Measurements from ENCODE around the gene ZBTB8A.

ZBTB8A gene

DNA sequence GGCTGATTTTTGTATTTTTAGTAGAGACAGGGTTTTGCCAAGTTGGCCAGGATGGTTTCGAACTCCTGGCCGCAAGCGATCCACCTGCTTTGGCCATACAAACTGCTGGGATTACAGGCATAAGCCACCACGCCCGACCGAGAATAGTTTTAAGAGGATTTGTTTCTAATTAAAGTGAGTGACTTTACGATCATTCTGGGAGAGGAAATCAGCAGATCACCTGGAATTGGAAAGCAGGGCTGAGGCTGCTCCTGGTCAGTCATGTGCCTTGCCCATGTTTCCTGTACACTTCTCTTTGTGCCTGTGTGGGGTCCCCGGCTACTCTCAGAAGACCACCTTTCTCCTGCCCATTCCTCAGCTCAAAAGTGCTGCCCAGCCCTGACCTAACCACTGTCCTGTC lies 40.5 kb upstream of the ZBTB8A start:
- TF ChIP-seq, protein P1, sequence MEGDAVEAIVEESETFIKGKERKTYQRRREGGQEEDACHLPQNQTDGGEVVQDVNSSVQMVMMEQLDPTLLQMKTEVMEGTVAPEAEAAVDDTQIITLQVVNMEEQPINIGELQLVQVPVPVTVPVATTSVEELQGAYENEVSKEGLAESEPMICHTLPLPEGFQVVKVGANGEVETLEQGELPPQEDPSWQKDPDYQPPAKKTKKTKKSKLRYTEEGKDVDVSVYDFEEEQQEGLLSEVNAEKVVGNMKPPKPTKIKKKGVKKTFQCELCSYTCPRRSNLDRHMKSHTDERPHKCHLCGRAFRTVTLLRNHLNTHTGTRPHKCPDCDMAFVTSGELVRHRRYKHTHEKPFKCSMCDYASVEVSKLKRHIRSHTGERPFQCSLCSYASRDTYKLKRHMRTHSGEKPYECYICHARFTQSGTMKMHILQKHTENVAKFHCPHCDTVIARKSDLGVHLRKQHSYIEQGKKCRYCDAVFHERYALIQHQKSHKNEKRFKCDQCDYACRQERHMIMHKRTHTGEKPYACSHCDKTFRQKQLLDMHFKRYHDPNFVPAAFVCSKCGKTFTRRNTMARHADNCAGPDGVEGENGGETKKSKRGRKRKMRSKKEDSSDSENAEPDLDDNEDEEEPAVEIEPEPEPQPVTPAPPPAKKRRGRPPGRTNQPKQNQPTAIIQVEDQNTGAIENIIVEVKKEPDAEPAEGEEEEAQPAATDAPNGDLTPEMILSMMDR (IDR thresholded peaks at IDR 0.05; ENCODE audit: insufficient read depth, low read length, poor library complexity, severe bottlenecking) = no peak
- TF ChIP-seq EZH2phosphoT487 (conservative IDR thresholded peaks at IDR 0.05; ENCODE audit: low read length) = no peak
- no peak overlapping the region for H3K4me2 ChIP-seq (ENCODE audit: low read depth, low read length, poor library complexity, severe bottlenecking)

DNA sequence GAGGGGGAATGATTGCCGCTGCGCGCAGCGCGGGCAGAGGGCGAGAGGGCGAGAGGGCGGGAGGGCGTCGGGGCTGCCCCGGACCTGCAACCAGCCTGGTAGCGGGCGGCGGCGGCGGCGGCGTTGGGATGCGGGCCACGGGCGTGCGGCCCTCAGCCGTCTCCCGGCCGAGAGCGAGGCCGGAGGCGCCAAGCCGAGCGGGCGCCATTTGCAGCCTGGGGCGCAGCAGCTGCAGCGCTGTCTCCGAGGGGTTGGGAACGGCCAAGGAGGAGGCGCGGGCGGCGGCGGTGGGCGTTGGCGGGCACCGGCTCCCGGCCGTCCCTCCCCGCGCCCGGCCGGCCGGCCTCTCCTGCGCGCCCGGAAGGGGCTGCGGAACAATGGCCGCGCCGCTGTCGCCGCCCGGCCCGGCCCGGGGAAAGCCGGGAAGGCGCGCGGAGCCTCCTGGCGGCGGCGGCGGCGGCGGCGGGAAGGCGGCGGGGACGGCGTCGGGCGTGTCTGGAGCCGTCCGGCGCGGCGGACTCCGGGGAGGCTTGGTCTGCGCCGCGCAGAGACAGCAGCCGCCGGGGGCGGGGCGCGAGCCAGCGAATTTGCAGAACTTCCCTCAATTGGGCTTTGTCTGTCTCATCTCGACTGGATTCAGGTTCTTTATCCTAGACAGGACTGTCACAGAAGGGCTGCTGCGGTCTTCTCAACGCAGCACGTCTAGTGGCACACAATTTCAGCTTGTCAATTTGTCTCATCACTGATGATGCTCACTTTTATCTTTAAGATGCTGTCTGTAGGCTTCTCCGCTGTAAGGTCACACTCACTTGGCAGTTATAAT lies 38.6 kb upstream of the ZBTB8A start:
- peak overlapping the region; percentile 54 for H3K4me3 ChIP-seq (ENCODE audit: insufficient read depth, low read length, poor library complexity, severe bottlenecking)
- no peak for TF ChIP-seq EZH2phosphoT487 (conservative IDR thresholded peaks at IDR 0.05; ENCODE audit: low read length)
- TF ChIP-seq, protein P1 (IDR thresholded peaks at IDR 0.05; ENCODE audit: insufficient read depth, low read length, poor library complexity, severe bottlenecking) = no peak
- H2AFZ ChIP-seq (ENCODE audit: low read depth, low read length, severe bottlenecking) = peak overlapping the region; percentile 96
- no peaks in the 10 kb centered on the region for H3K27me3 ChIP-seq (ENCODE audit: low read length)
- peak overlapping the region; percentile 47 for H3K9ac ChIP-seq (ENCODE audit: low read length)
- no peaks in the 10 kb centered on the region for H3K79me2 ChIP-seq (ENCODE audit: insufficient read depth, low read length)
- no peaks in the 10 kb centered on the region for H3F3A ChIP-seq (ENCODE audit: insufficient read depth)
- H3K36me3 ChIP-seq (ENCODE audit: low read length) = no peaks in the 10 kb centered on the region
- H3K9me3 ChIP-seq (ENCODE audit: insufficient read depth, low read length) = no peaks in the 10 kb centered on the region
- H3K4me2 ChIP-seq (ENCODE audit: low read depth, low read length, poor library complexity, severe bottlenecking) = peak overlapping the region; percentile 59
- no peaks in the 10 kb centered on the region for H3K9me2 ChIP-seq (replicated peaks; ENCODE audit: insufficient read depth, low read length)
- no peaks in the 10 kb centered on the region for H4K20me1 ChIP-seq (ENCODE audit: low read depth, low read length)
- H3K27ac ChIP-seq (ENCODE audit: low read depth, low read length) = no peak overlapping the region

More for the DNA sequence above, 40.5 kb upstream of the ZBTB8A start:
- Histone ChIP-seq H3K27me3 (ENCODE audit: low read length) (no peaks in the 10 kb centered on the region), H3K9ac (ENCODE audit: low read length) (no peak overlapping the region), H3K27ac (ENCODE audit: low read depth, low read length) (no peak overlapping the region), H3K9me3 (ENCODE audit: insufficient read depth, low read length) (no peaks in the 10 kb centered on the region), H3K4me3 (ENCODE audit: insufficient read depth, low read length, poor library complexity, severe bottlenecking) (no peak overlapping the region), H4K20me1 (ENCODE audit: low read depth, low read length) (no peaks in the 10 kb centered on the region), H3K9me2 (replicated peaks; ENCODE audit: insufficient read depth, low read length) (no peaks in the 10 kb centered on the region), H3F3A (ENCODE audit: insufficient read depth) (no peaks in the 10 kb centered on the region), H2AFZ (ENCODE audit: low read depth, low read length, severe bottlenecking) (no peak overlapping the region), H3K79me2 (ENCODE audit: insufficient read depth, low read length) (no peaks in the 10 kb centered on the region), H3K36me3 (ENCODE audit: low read length) (no peaks in the 10 kb centered on the region)

DNA sequence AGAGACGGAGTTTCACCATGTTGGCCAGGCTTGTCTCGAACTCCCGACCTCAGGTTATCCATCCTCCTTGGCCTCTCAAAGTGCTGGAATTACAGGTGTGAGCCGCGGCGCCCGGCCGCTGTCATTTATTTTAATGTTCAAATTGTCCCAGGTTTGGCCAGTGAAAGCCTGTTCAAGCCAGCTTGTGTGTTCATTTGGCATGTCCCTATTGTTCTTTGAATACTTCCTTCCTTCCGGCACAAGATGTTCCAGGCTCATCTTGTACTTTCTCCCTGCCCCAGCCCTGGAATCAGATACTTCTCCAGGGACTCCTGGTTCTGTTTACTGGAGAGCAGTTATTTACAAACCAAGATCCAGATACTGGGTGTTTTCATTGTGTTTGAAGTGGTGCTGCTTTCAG lies 37.4 kb upstream of the ZBTB8A start:
- Histone ChIP-seq H2AFZ (ENCODE audit: low read depth, low read length, severe bottlenecking) (no peak overlapping the region), H3K4me3 (ENCODE audit: insufficient read depth, low read length, poor library complexity, severe bottlenecking) (no peak overlapping the region), H3K27me3 (ENCODE audit: low read length) (no peaks in the 10 kb centered on the region), H4K20me1 (ENCODE audit: low read depth, low read length) (no peaks in the 10 kb centered on the region), H3K36me3 (ENCODE audit: low read length) (no peaks in the 10 kb centered on the region), H3K9me2 (replicated peaks; ENCODE audit: insufficient read depth, low read length) (no peaks in the 10 kb centered on the region), H3K27ac (ENCODE audit: low read depth, low read length) (no peak overlapping the region), H3F3A (ENCODE audit: insufficient read depth) (no peaks in the 10 kb centered on the region), H3K79me2 (ENCODE audit: insufficient read depth, low read length) (no peaks in the 10 kb centered on the region), H3K9me3 (ENCODE audit: insufficient read depth, low read length) (no peaks in the 10 kb centered on the region), H3K4me2 (ENCODE audit: low read depth, low read length, poor library complexity, severe bottlenecking) (no peak overlapping the region), H3K9ac (ENCODE audit: low read length) (no peak overlapping the region)
- no peak for TF ChIP-seq EZH2phosphoT487 (conservative IDR thresholded peaks at IDR 0.05; ENCODE audit: low read length)
- TF ChIP-seq, protein P1 (IDR thresholded peaks at IDR 0.05; ENCODE audit: insufficient read depth, low read length, poor library complexity, severe bottlenecking) = no peak
